ENCODE data around the gene RCN1.

- TF ChIP-seq HDGF (IDR thresholded peaks at IDR 0.05; ENCODE audit: borderline replicate concordance) (no peak), SP1 (IDR thresholded peaks at IDR 0.05) (no peak), TARDBP (IDR thresholded peaks at IDR 0.05) (no peak), ZNF384 (IDR thresholded peaks at IDR 0.05) (no peak), BHLHE40 (IDR thresholded peaks at IDR 0.05; ENCODE audit: borderline replicate concordance) (no peak), ELF4 (IDR thresholded peaks at IDR 0.05) (no peak), FOXM1 (IDR thresholded peaks at IDR 0.05; ENCODE audit: borderline replicate concordance) (no peak), PKNOX1 (IDR thresholded peaks at IDR 0.05) (no peak)
Observed at GRCh38 chr11:32152216-32152615, 61.3 kb downstream of the RCN1 start.

Data from HEK293T (cell line).